Measurements from ENCODE around the gene MYL11.

The MYL11 gene

GRCh38 chr16:30379158-30379783, 4.7 kb downstream of the MYL11 start:
- no peak for DNase-seq (ENCODE audit: low read depth)
- H3K4me3 ChIP-seq (ENCODE audit: low read depth, low read length), result peak overlapping the region; percentile 67
- TF ChIP-seq CTCF (IDR thresholded peaks at IDR 0.05; ENCODE audit: low read depth, low read length) (no peak), POLR2A (IDR thresholded peaks at IDR 0.05; ENCODE audit: extremely low read depth, insufficient read length) (no peak), MAX (IDR thresholded peaks at IDR 0.05; ENCODE audit: low read depth, low read length) (no peak), MYC (IDR thresholded peaks at IDR 0.05; ENCODE audit: low read depth, low read length) (no peak)

GRCh38 chr16:30380072-30380802, 5.6 kb downstream of the MYL11 start:
- TF ChIP-seq MAX (IDR thresholded peaks at IDR 0.05; ENCODE audit: low read depth, low read length) (no peak), MYC (IDR thresholded peaks at IDR 0.05; ENCODE audit: low read depth, low read length) (no peak), CTCF (IDR thresholded peaks at IDR 0.05; ENCODE audit: low read depth, low read length) (no peak)
- no peak overlapping the region for H3K4me3 ChIP-seq (ENCODE audit: low read depth, low read length)
- no peak for DNase-seq (ENCODE audit: low read depth)

- no peak for DNase-seq (ENCODE audit: low read depth)
- H3K4me3 ChIP-seq (ENCODE audit: low read depth, low read length), result no peak overlapping the region
- no peak for TF ChIP-seq POLR2A (IDR thresholded peaks at IDR 0.05; ENCODE audit: extremely low read depth, insufficient read length)
- no peak for TF ChIP-seq MAX (IDR thresholded peaks at IDR 0.05; ENCODE audit: low read depth, low read length)
Observed at GRCh38 chr16:30380803-30381208, 6.2 kb downstream of the MYL11 start.

- H3K4me3 ChIP-seq (ENCODE audit: low read depth, low read length), result no peak overlapping the region
- DNase-seq (ENCODE audit: low read depth), result peak; percentile 77
- no peak for TF ChIP-seq CTCF (IDR thresholded peaks at IDR 0.05; ENCODE audit: low read depth, low read length)
- 0 out of 2 replicates have a peak, but pooled peaks have one; percentile 45 for TF ChIP-seq MYC (IDR thresholded peaks at IDR 0.05; ENCODE audit: low read depth, low read length)
Observed at GRCh38 chr16:30381291-30382041, 6.9 kb downstream of the MYL11 start.

GRCh38 chr16:30382111-30382881, 7.7 kb downstream of the MYL11 start, which contains the start of gene SEPTIN1:
Gene SEPTIN1, minus strand, starts transcription at chr16:30382561. Its CDS starts 19 bp downstream, at chr16:30382542.
- no peak within 1 kb of the TSS for H3K4me3 ChIP-seq (ENCODE audit: low read depth, low read length)
- no peak for TF ChIP-seq POLR2A (IDR thresholded peaks at IDR 0.05; ENCODE audit: extremely low read depth, insufficient read length)
- TF ChIP-seq MYC (IDR thresholded peaks at IDR 0.05; ENCODE audit: low read depth, low read length), result no peak
- no peak for TF ChIP-seq CTCF (IDR thresholded peaks at IDR 0.05; ENCODE audit: low read depth, low read length)
- no peak for TF ChIP-seq MAX (IDR thresholded peaks at IDR 0.05; ENCODE audit: low read depth, low read length)
- no peak for DNase-seq (ENCODE audit: low read depth)

All from NB4 (cell line).